H9 (cell line): ENCODE data around the gene MRPL16. TPM values are rescaled to one million over a fixed set of nuclear protein-coding genes. Genes with fewer than 3 reads are reported as not detected.
A peak's percentile ranks its signal among the peaks of the same experiment; 100 is the strongest.

Experiments
- DNase-seq: peaks from one replicate; pipeline ENCODE4 v3.0.0-alpha.2; 2017
- H2AFZ ChIP-seq: one replicate; pipeline ENCODE4 v1.6.1; 2013; ENCODE audit warnings: mild to moderate bottlenecking, low read length, control low read depth, moderate library complexity
- H2AK5ac ChIP-seq: 2 replicates; pipeline ENCODE4 v1.6.1; 2013; ENCODE audit warnings: low read length, control low read depth, mixed read lengths; ENCODE audit not compliant: insufficient read length
- H2BK120ac ChIP-seq: one replicate; pipeline ENCODE4 v1.6.1; 2013; ENCODE audit warnings: low read depth, mild to moderate bottlenecking, low read length, control low read depth, inconsistent platforms; ENCODE audit not compliant: poor library complexity, severe bottlenecking
- H2BK12ac ChIP-seq: 2 replicates; pipeline ENCODE4 v1.6.1; 2013; ENCODE audit warnings: low read length, control low read depth, mixed read lengths, low read depth; ENCODE audit not compliant: insufficient read length
- H2BK15ac ChIP-seq: 2 replicates; pipeline ENCODE4 v1.6.1; 2013; ENCODE audit warnings: low read depth, low read length, control low read depth
- H2BK20ac ChIP-seq: one replicate; pipeline ENCODE4 v1.6.1; 2013; ENCODE audit warnings: low read depth, mild to moderate bottlenecking, low read length, control low read depth, inconsistent platforms; ENCODE audit not compliant: poor library complexity, severe bottlenecking
- H2BK5ac ChIP-seq: 2 replicates; pipeline ENCODE4 v1.6.1; 2013; ENCODE audit warnings: low read length, control low read depth, mixed read lengths; ENCODE audit not compliant: insufficient read length
- H3K14ac ChIP-seq: 2 replicates; pipeline ENCODE4 v1.6.1; 2013; ENCODE audit warnings: low read length, control low read depth; ENCODE audit not compliant: insufficient read depth
- H3K18ac ChIP-seq: 2 replicates; pipeline ENCODE4 v1.6.1; 2013; ENCODE audit warnings: low read depth, mild to moderate bottlenecking, mixed read lengths, low read length, control low read depth; ENCODE audit not compliant: insufficient read length
- H3K23ac ChIP-seq: 2 replicates; pipeline ENCODE4 v1.6.1; 2013; ENCODE audit warnings: low read length, control low read depth, mixed read lengths, low read depth; ENCODE audit not compliant: insufficient read length
- H3K23me2 ChIP-seq: 2 replicates; pipeline ENCODE4 v1.6.1; 2013; ENCODE audit warnings: low read depth, mild to moderate bottlenecking, mixed read lengths, low read length, control low read depth; ENCODE audit not compliant: insufficient read length, poor library complexity, severe bottlenecking
- H3K27ac ChIP-seq: 2 replicates; pipeline ENCODE4 v1.5.1; 2013; ENCODE audit warnings: low read length, control low read depth, mixed read lengths, low read depth; ENCODE audit not compliant: insufficient read length
- H3K27me3 ChIP-seq: 2 replicates; pipeline ENCODE4 v1.6.1; 2013; ENCODE audit warnings: low read length, control low read depth, inconsistent platforms; ENCODE audit not compliant: insufficient read depth
- H3K4ac ChIP-seq: 2 replicates; pipeline ENCODE4 v1.6.1; 2013; ENCODE audit warnings: low read depth, mild to moderate bottlenecking, control low read depth, inconsistent platforms, low read length, moderate library complexity
- H3K4me1 ChIP-seq: 2 replicates; pipeline ENCODE4 v1.6.1; 2013; ENCODE audit warnings: low read length, control low read depth, inconsistent platforms; ENCODE audit not compliant: insufficient read depth
- H3K4me2 ChIP-seq: 2 replicates; pipeline ENCODE4 v1.6.1; 2013; ENCODE audit warnings: low read length, control low read depth, mixed read lengths; ENCODE audit not compliant: insufficient read length, insufficient read depth
- H3K56ac ChIP-seq: 2 replicates; pipeline ENCODE4 v1.6.1; 2013; ENCODE audit warnings: low read depth, mild to moderate bottlenecking, mixed read lengths, low read length, control low read depth; ENCODE audit not compliant: insufficient read length
- H3K79me1 ChIP-seq: 2 replicates; pipeline ENCODE4 v1.6.1; 2013; ENCODE audit warnings: low read depth, mild to moderate bottlenecking, moderate library complexity, low read length, control low read depth, inconsistent platforms; ENCODE audit not compliant: insufficient read depth, poor library complexity, severe bottlenecking
- H3K79me2 ChIP-seq: 2 replicates; pipeline ENCODE4 v1.6.1; 2013; ENCODE audit warnings: low read length, control low read depth, inconsistent platforms; ENCODE audit not compliant: insufficient read depth
- H3K9ac ChIP-seq: 2 replicates; pipeline ENCODE4 v1.6.1; 2013; ENCODE audit warnings: low read length, control low read depth, mixed read lengths; ENCODE audit not compliant: insufficient read length; ENCODE audit errors: extremely low read depth
- H3K9me3 ChIP-seq: one replicate; pipeline ENCODE4 v1.6.1; 2013; ENCODE audit warnings: low read depth, low read length, inconsistent platforms; ENCODE audit not compliant: control insufficient read depth
- H3T11ph ChIP-seq: one replicate; pipeline ENCODE4 v1.6.1; 2013; ENCODE audit warnings: mild to moderate bottlenecking, low read length, control low read depth, inconsistent platforms
- H4K20me1 ChIP-seq: one replicate; pipeline ENCODE4 v1.6.1; 2013; ENCODE audit not compliant: control insufficient read depth, insufficient read length, insufficient read depth
- H4K5ac ChIP-seq: 2 replicates; pipeline ENCODE4 v1.6.1; 2013; ENCODE audit warnings: low read depth, mild to moderate bottlenecking, mixed read lengths, low read length, control low read depth; ENCODE audit not compliant: insufficient read length
- H4K8ac ChIP-seq: replicated peaks from 2 replicates; pipeline ENCODE4 v1.6.1; 2013; ENCODE audit warnings: low read length, control low read depth, mixed read lengths, low read depth; ENCODE audit not compliant: insufficient read length
- H4K91ac ChIP-seq: 2 replicates; pipeline ENCODE4 v1.6.1; 2013; ENCODE audit warnings: low read depth, mild to moderate bottlenecking, moderate library complexity, mixed read lengths, low read length, control low read depth; ENCODE audit not compliant: insufficient read length
- H3K27ac Mint-ChIP-seq, 3 experiments: 2 replicates in 2 of 3; 3 replicates in 1 of 3; pipeline ENCODE4 v1.8.0; 2020 to 2021; ENCODE audit warnings: mixed read lengths in 3 of 3, mild to moderate bottlenecking in 1 of 3, moderate library complexity in 1 of 3
- H3K27me3 Mint-ChIP-seq: 2 replicates; pipeline ENCODE4 v1.8.0; 2021; ENCODE audit warnings: low read depth, mild to moderate bottlenecking, moderate library complexity, mixed read lengths
- H3K36me3 Mint-ChIP-seq, 3 experiments: 2 replicates in 2 of 3; 3 replicates in 1 of 3; pipeline ENCODE4 v1.8.0; 2020 to 2021; ENCODE audit warnings: low read depth in 3 of 3, mixed read lengths in 3 of 3; ENCODE audit not compliant: insufficient read depth in 1 of 3
- H3K4me1 Mint-ChIP-seq, 2 experiments: 2 replicates each; pipeline ENCODE4 v1.8.0; 2020; ENCODE audit warnings: mixed read lengths in 2 of 2
- H3K4me3 Mint-ChIP-seq, 2 experiments: 2 replicates in 1 of 2; 3 replicates in 1 of 2; pipeline ENCODE4 v1.8.0; 2020 to 2021; ENCODE audit warnings: mild to moderate bottlenecking in 2 of 2, mixed read lengths in 2 of 2, moderate library complexity in 1 of 2
- H3K9me3 Mint-ChIP-seq, 2 experiments: 2 replicates in 1 of 2; 3 replicates in 1 of 2; pipeline ENCODE4 v1.8.0; 2020; ENCODE audit warnings: mild to moderate bottlenecking in 2 of 2, mixed read lengths in 2 of 2, moderate library complexity in 1 of 2
- CTCF ChIP-seq: fragments of 200-600 bp; sonication (generic); conservative IDR thresholded peaks from 3 replicates; pipeline ENCODE4 v1.8.0; 2021; ENCODE audit warnings: antibody characterized with exemption, mild to moderate bottlenecking
- WGBS: extraction: QIAGEN DNeasy Blood & Tissue Kit; methylation state at CpG from one replicate; pipeline ENCODE4 v1.1.7; 2013; ENCODE audit warnings: missing lambda C conversion rate, low lambda C conversion rate, mixed read lengths; ENCODE audit not compliant: insufficient read length; ENCODE audit errors: extremely low coverage; 5-methylcytosine and 5-hydroxymethylcytosine counted together
- total RNA-seq: library from RNA; stranded (reverse); gene quantifications from 2 replicates; pipeline ENCODE4 v1.2.1, GENCODE V29; 2021

Gene MRPL16
- total RNA-seq, 1 experiment from 2014 or later = 87.1 TPM

GRCh38 chr11:59787816-59788215, 22.8 kb downstream of the MRPL16 start:
- H2BK20ac ChIP-seq = no peak overlapping the region
- H3K4me3 Mint-ChIP-seq = no peak overlapping the region
- no peak overlapping the region for H3T11ph ChIP-seq
- no peaks in the 10 kb centered on the region for H3K79me1 ChIP-seq
- no peak overlapping the region for H2BK120ac ChIP-seq
- H2AFZ ChIP-seq = no peak overlapping the region
- no peak for DNase-seq
- no peak overlapping the region for H4K5ac ChIP-seq
- no peak overlapping the region for H3K9ac ChIP-seq
- H3K27me3 Mint-ChIP-seq = no peaks in the 10 kb centered on the region
- H3K23me2 ChIP-seq = no peaks in the 10 kb centered on the region
- H3K36me3 Mint-ChIP-seq = peaks cover 30 to 69% (median 66%) of the 10 kb centered on the region in 3 experiments
- H3K4me2 ChIP-seq = no peak overlapping the region
- H2BK15ac ChIP-seq = no peak overlapping the region
- H3K9me3 ChIP-seq = no peaks in the 10 kb centered on the region
- no peak overlapping the region for H3K27ac ChIP-seq
- no peaks in the 10 kb centered on the region for H3K4me1 Mint-ChIP-seq
- no peak for TF ChIP-seq CTCF
- peak overlapping the region in 1 of 3 experiments; percentile 54; a peak in 2 of 7 replicates for H3K27ac Mint-ChIP-seq
- no peak overlapping the region for H4K91ac ChIP-seq
- H2BK12ac ChIP-seq = no peak overlapping the region
- no peak overlapping the region for H3K18ac ChIP-seq
- H3K79me2 ChIP-seq = no peaks in the 10 kb centered on the region
- H2AK5ac ChIP-seq = no peak overlapping the region
- no peaks in the 10 kb centered on the region for H4K20me1 ChIP-seq
- no peak overlapping the region for H3K14ac ChIP-seq
- H3K56ac ChIP-seq = no peak overlapping the region
- no peaks in the 10 kb centered on the region for H3K4me1 ChIP-seq
- no CpG with 5 or more reads among the region's 3 CpGs for WGBS
- H3K4ac ChIP-seq = no peak overlapping the region
- no peak overlapping the region for H4K8ac ChIP-seq
- peaks cover 5 to 9% of the 10 kb centered on the region in 2 experiments; a peak in 4 of 5 replicates for H3K9me3 Mint-ChIP-seq
- no peak overlapping the region for H2BK5ac ChIP-seq
- no peaks in the 10 kb centered on the region for H3K27me3 ChIP-seq
- no peak overlapping the region for H3K23ac ChIP-seq
